OCI-LY3 (cell line): ENCODE measurements around the gene RFX7.
A peak's percentile ranks its signal among the peaks of the same experiment; 100 is the strongest.
"Not testable (repeated sequence)": the region's sequence is repeated elsewhere in the genome, so short reads cannot be mapped to it uniquely, and the experiment has no call there.

Experiments
- H2AFZ ChIP-seq: fragments of 200-600, 300-600 bp; shearing (Covaris generic); 2 replicates; pipeline ENCODE4 v1.6.0; 2014; ENCODE audit warnings: antibody characterized with exemption, low read depth, low read length
- H3K27ac ChIP-seq: fragments of 200-600, 300-600 bp; sonication (generic); 2 replicates; pipeline ENCODE4 v1.5.1; 2014; ENCODE audit warnings: mild to moderate bottlenecking, low read length, moderate library complexity, mixed read lengths
- H3K27me3 ChIP-seq: fragments of 200-600, 300-600 bp; sonication (generic); 2 replicates; pipeline ENCODE4 v1.6.1; 2014; ENCODE audit warnings: low read depth, low read length, mixed read lengths
- H3K36me3 ChIP-seq: fragments of 200-600, 300-600 bp; sonication (generic); replicated peaks from 2 replicates; pipeline ENCODE3; 2014; ENCODE audit warnings: low read depth, low read length, mixed read lengths
- H3K4me1 ChIP-seq: fragments of 300-600, 200-600 bp; sonication (generic); 2 replicates; pipeline ENCODE4 v1.6.1; 2014; ENCODE audit warnings: low read length, mixed read lengths
- H3K4me2 ChIP-seq: fragments of 200-600, 300-600 bp; sonication (generic); 2 replicates; pipeline ENCODE4 v1.6.1; 2014; ENCODE audit warnings: low read length, mixed read lengths
- H3K4me3 ChIP-seq: fragments of 300-600, 200-600 bp; sonication (generic); 2 replicates; pipeline ENCODE4 v1.5.1; 2014; ENCODE audit warnings: antibody characterized with exemption, mild to moderate bottlenecking, low read length, moderate library complexity
- H3K79me2 ChIP-seq: fragments of 300-600, 200-600 bp; shearing (Covaris generic); 2 replicates; pipeline ENCODE4 v1.6.1; 2014; ENCODE audit warnings: mild to moderate bottlenecking, low read length, mixed read lengths
- H3K9ac ChIP-seq: fragments of 300-600, 200-600 bp; shearing (Covaris generic); 2 replicates; pipeline ENCODE4 v1.6.0; 2014; ENCODE audit warnings: mild to moderate bottlenecking, low read length, moderate library complexity
- H3K9me3 ChIP-seq: fragments of 200-600, 300-600 bp; shearing (Covaris generic); 2 replicates; pipeline ENCODE4 v1.6.1; 2014; ENCODE audit warnings: low read length, mixed read lengths; ENCODE audit not compliant: insufficient read depth
- H4K20me1 ChIP-seq: fragments of 200-600, 300-600 bp; sonication (generic); 2 replicates; pipeline ENCODE4 v1.6.1; 2016; ENCODE audit warnings: low read length, mixed read lengths; ENCODE audit not compliant: insufficient read depth
- CTCF ChIP-seq: fragments of 200-600, 300-600 bp; sonication (generic); IDR thresholded peaks from 2 replicates; pipeline ENCODE4 v1.5.1; 2014; ENCODE audit warnings: antibody characterized with exemption, low read length, low read depth
- EZH2phosphoT487 ChIP-seq: fragments of 200-600 bp; shearing (Covaris generic); IDR thresholded peaks from 2 replicates; pipeline ENCODE4 v1.6.1; 2018; ENCODE audit warnings: antibody characterized with exemption, mixed run types, low read depth

The RFX7 gene

GRCh38 chr15:56205061-56205876 lies 38.4 kb downstream of the RFX7 start:
- Histone ChIP-seq H2AFZ (no peak overlapping the region), H3K4me1 (peaks cover 43% of the 10 kb centered on the region), H3K27ac (peak overlapping the region; percentile 41; the same call in 1 of the 2 replicates), H3K4me3 (peak overlapping the region; percentile 30; the same call in 1 of the 2 replicates), H3K9me3 (no peaks in the 10 kb centered on the region), H3K9ac (no peak overlapping the region), H3K27me3 (no peaks in the 10 kb centered on the region), H3K4me2 (peak overlapping the region; percentile 61), H4K20me1 (peaks cover 87% of the 10 kb centered on the region), H3K36me3 (no peaks in the 10 kb centered on the region), H3K79me2 (peaks cover 66% of the 10 kb centered on the region)
- no peak for TF ChIP-seq EZH2phosphoT487
- no peak for TF ChIP-seq CTCF

DNA sequence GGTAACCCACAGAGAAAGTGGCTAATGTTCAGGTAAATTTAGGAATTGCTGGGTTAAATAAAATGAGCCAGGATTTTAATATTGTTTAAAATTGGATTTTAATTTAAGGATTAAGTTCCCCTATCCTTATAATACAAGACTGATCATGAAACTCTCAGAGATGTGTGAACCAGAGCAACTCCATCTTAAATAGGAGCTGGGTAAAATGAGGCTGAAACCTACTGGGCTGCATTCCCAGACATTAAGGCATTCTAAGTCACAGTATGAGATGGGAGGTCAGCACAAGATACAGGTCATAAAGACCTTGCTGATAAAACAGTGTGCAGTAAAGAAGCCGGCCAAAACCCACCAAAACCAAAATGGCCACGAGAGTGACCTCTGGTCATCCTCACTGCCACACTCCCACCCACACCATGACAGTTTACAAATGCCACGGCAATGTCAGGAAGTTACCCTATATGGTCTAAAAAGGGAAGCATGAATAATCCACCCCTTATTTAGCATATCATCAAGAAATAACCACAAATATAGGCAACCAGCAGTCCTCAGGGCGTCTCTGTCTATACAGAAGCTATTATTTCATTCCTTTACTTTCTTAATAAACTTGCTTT lies 40.3 kb downstream of the RFX7 start:
- not testable (repeated sequence) for H3K36me3 ChIP-seq, H3K9me3 ChIP-seq, H3K27me3 ChIP-seq, H3K4me3 ChIP-seq, H3K4me2 ChIP-seq, H3K9ac ChIP-seq, H2AFZ ChIP-seq, H3K27ac ChIP-seq
- Histone ChIP-seq H4K20me1 (peaks cover 93% of the 10 kb centered on the region), H3K79me2 (peaks cover 69% of the 10 kb centered on the region), H3K4me1 (peaks cover 57% of the 10 kb centered on the region)

- no peak overlapping the region for H3K4me3 ChIP-seq
- no peaks in the 10 kb centered on the region for H3K27me3 ChIP-seq
- TF ChIP-seq CTCF = no peak
- no peak for TF ChIP-seq EZH2phosphoT487
- no peaks in the 10 kb centered on the region for H3K9me3 ChIP-seq
- H3K4me1 ChIP-seq = peaks cover 50% of the 10 kb centered on the region
- H3K79me2 ChIP-seq = peaks cover 69% of the 10 kb centered on the region
- no peak overlapping the region for H3K27ac ChIP-seq
- H3K4me2 ChIP-seq = no peak overlapping the region
- no peaks in the 10 kb centered on the region for H3K36me3 ChIP-seq
- no peak overlapping the region for H3K9ac ChIP-seq
- H2AFZ ChIP-seq = no peak overlapping the region
- H4K20me1 ChIP-seq = peaks cover 93% of the 10 kb centered on the region
Measured at GRCh38 chr15:56202701-56203100, 41.0 kb downstream of the RFX7 start.

DNA sequence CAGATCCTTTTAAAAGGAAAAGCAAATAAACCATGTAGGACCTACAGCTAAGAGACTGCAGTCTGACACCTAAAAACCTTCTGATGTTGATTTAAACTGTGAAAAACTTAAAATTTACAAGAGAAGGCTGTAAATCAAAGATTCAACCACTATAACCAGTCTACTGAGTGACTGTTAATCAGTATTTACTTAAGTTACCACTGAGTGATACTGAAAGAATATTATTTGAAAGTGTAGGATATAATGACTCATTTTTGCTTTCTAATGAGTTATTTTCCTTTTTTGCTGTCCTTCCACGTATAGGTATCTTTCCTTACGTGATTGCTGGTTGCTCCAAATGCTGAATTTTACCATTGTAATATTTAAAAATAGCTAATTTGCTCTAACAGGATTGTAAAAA lies 44.6 kb downstream of the RFX7 start:
- Histone ChIP-seq H3K27ac (no peak overlapping the region), H3K9me3 (no peaks in the 10 kb centered on the region), H3K79me2 (peaks cover 54% of the 10 kb centered on the region), H3K4me3 (no peak overlapping the region), H4K20me1 (peaks cover 86% of the 10 kb centered on the region), H2AFZ (no peak overlapping the region), H3K4me1 (peaks cover 18% of the 10 kb centered on the region), H3K4me2 (no peak overlapping the region), H3K27me3 (no peaks in the 10 kb centered on the region), H3K36me3 (no peaks in the 10 kb centered on the region), H3K9ac (no peak overlapping the region)
- no peak for TF ChIP-seq EZH2phosphoT487
- no peak for TF ChIP-seq CTCF
